Testis (tissue), 3 donors: ENCODE results near the gene BUD13. TPM values are rescaled to one million over a fixed set of nuclear protein-coding genes. Genes with fewer than 3 reads are reported as not detected.

Experiments
- DNase-seq: peaks from one replicate; pipeline ENCODE4 v3.0.0-alpha.2; 2019
- H3K27ac ChIP-seq, 2 donors: fragments of 200-600 bp; sonication (generic); one replicate each; pipeline ENCODE4 v1.5.1; 2019
- H3K27me3 ChIP-seq: fragments of 200-600 bp; sonication (generic); one replicate; pipeline ENCODE4 v1.5.1; 2019
- H3K36me3 ChIP-seq: fragments of 200-600 bp; sonication (generic); one replicate; pipeline ENCODE4 v1.5.1; 2017; ENCODE audit warnings: low read depth; ENCODE audit errors: missing control alignments
- H3K4me1 ChIP-seq: fragments of 200-600 bp; sonication (generic); one replicate; pipeline ENCODE4 v1.5.1; 2019
- H3K4me3 ChIP-seq, 2 donors: fragments of 200-600 bp; sonication (generic); one replicate each; pipeline ENCODE4 v1.5.1; 2017 to 2019
- H3K9me3 ChIP-seq: fragments of 200-600 bp; sonication (generic); one replicate; pipeline ENCODE4 v1.5.1; 2017
- CTCF ChIP-seq, 3 experiments: fragments of 450-650 bp in 2 of 3; fragments of 200-600 bp in 1 of 3; sonication (generic) in 1 of 3; IDR thresholded peaks; one replicate each; pipeline ENCODE4 v1.5.1; 2016 to 2019; ENCODE audit warnings: antibody characterized with exemption in 3 of 3, mild to moderate bottlenecking in 2 of 3, moderate library complexity in 1 of 3
- POLR2A ChIP-seq: fragments of 450-650 bp; IDR thresholded peaks from one replicate; pipeline ENCODE4 v1.6.1; 2017; ENCODE audit warnings: antibody characterized with exemption, mild to moderate bottlenecking, moderate library complexity
- WGBS, 2 donors: methylation state at CpG; one replicate each; pipeline ENCODE4 v1.1.5; 2018; 5-methylcytosine and 5-hydroxymethylcytosine counted together
- intact Hi-C: fragments of 100-400 bp; cut with DNase I; formaldehyde crosslinking; loops from one replicate; pipeline ENCODE4 v1.15.1; 2023; ENCODE audit warnings: low total_unique reads
- polyA plus RNA-seq: library from polyadenylated mRNA; stranded (reverse); fragments of 350-450 nt; fragmentation: Illumina TruSeq; extraction: RNeasy Lipid Tissue Mini Kit (QIAGEN cat#74804); gene quantifications from one replicate; pipeline ENCODE4 v1.2.3, GENCODE V29; 2014; ENCODE audit warnings: low read depth, low replicate concordance; ENCODE audit not compliant: insufficient read depth
- total RNA-seq, 2 donors: library from RNA; depleted of rRNA; stranded (reverse); fragments of >200 nt; gene quantifications; one replicate each; pipeline ENCODE4 v1.2.3, GENCODE V29; 2016

The BUD13 gene
- total and polyA plus RNA-seq, 3 donors from 2014 or later: 25.9 to 47.2 (median 32.0) TPM

- H3K4me1 ChIP-seq: no peaks in the 10 kb centered on the region
Observed at GRCh38 chr11:116742104-116742503, 30.7 kb downstream of the BUD13 start.

GRCh38 chr11:116740741-116741140, 32.0 kb downstream of the BUD13 start:
- TF ChIP-seq POLR2A (no peak), CTCF (IDR thresholded peaks at IDR 0.05) (no peak)
- DNase-seq: no peak
- Histone ChIP-seq H3K4me3 (no peak overlapping the region), H3K27ac (no peak overlapping the region), H3K4me1 (no peaks in the 10 kb centered on the region), H3K36me3 (no peaks in the 10 kb centered on the region), H3K27me3 (no peaks in the 10 kb centered on the region), H3K9me3 (no peaks in the 10 kb centered on the region)
- intact Hi-C loops: no loop called here
- WGBS, 2 donors: 73 to 92% methylated on average over 2 to 4 of the region's 4 CpGs

More at GRCh38 chr11:116742104-116742503, 30.7 kb downstream of the BUD13 start:
- no peak for TF ChIP-seq POLR2A
- no peak for TF ChIP-seq CTCF (IDR thresholded peaks at IDR 0.05)
- H3K36me3 ChIP-seq: no peaks in the 10 kb centered on the region
- no peaks in the 10 kb centered on the region for H3K9me3 ChIP-seq
- DNase-seq: no peak
- intact Hi-C loops: no loop called here
- H3K27ac ChIP-seq: no peak overlapping the region
- WGBS, 2 donors: 73 to 79% methylated on average over 6 of the region's 6 CpGs
- H3K4me3 ChIP-seq: no peak overlapping the region
- H3K27me3 ChIP-seq: no peaks in the 10 kb centered on the region

GRCh38 chr11:116738975-116739374, 33.8 kb downstream of the BUD13 start:
- no peak overlapping the region for H3K4me3 ChIP-seq
- TF ChIP-seq POLR2A: no peak
- TF ChIP-seq CTCF (IDR thresholded peaks at IDR 0.05): no peak
- H3K36me3 ChIP-seq: no peaks in the 10 kb centered on the region
- H3K9me3 ChIP-seq: no peaks in the 10 kb centered on the region
- no peak overlapping the region for H3K27ac ChIP-seq
- no peaks in the 10 kb centered on the region for H3K27me3 ChIP-seq
- H3K4me1 ChIP-seq: no peaks in the 10 kb centered on the region
- intact Hi-C loops: no loop called here
- DNase-seq: no peak
- WGBS, 2 donors: 69 to 71% methylated on average over 2 of the region's 2 CpGs

GRCh38 chr11:116736763-116737162, 36.0 kb downstream of the BUD13 start:
- Histone ChIP-seq H3K27ac (no peak overlapping the region), H3K4me3 (no peak overlapping the region), H3K36me3 (no peaks in the 10 kb centered on the region), H3K4me1 (no peaks in the 10 kb centered on the region), H3K9me3 (no peaks in the 10 kb centered on the region), H3K27me3 (no peaks in the 10 kb centered on the region)
- WGBS, 2 donors: 93 to 97% methylated on average over 3 of the region's 3 CpGs
- DNase-seq: no peak
- TF ChIP-seq POLR2A: no peak
- no peak for TF ChIP-seq CTCF (IDR thresholded peaks at IDR 0.05)
- intact Hi-C loops: no loop called here

- Histone ChIP-seq H3K36me3 (no peaks in the 10 kb centered on the region), H3K4me3 (no peak overlapping the region), H3K4me1 (no peaks in the 10 kb centered on the region), H3K27me3 (no peaks in the 10 kb centered on the region), H3K27ac (no peak overlapping the region), H3K9me3 (no peaks in the 10 kb centered on the region)
- intact Hi-C loops: no loop called here
- TF ChIP-seq POLR2A (no peak), CTCF (IDR thresholded peaks at IDR 0.05) (no peak)
- 90% methylated on average over 11 of the region's 11 CpGs for WGBS, 2 donors
- no peak for DNase-seq
Observed at GRCh38 chr11:116733969-116734508, 38.7 kb downstream of the BUD13 start.
